ENCODE measurements around the gene NPAS3.

The NPAS3 gene

GRCh38 chr14:33707716-33708115, 769.0 kb downstream of the NPAS3 start:
- TF ChIP-seq REST (IDR thresholded peaks at IDR 0.05; ENCODE audit: insufficient read depth in 1 of 2, low read depth in 2 of 2, low read length in 2 of 2) (no peak), SIN3A (IDR thresholded peaks at IDR 0.05; ENCODE audit: borderline replicate concordance, insufficient read depth, low read length) (no peak), POLR2AphosphoS5 (IDR thresholded peaks at IDR 0.05; ENCODE audit: low read depth, low read length) (no peak), FOXP2 (optimal IDR thresholded peaks at IDR 0.05; ENCODE audit: borderline replicate concordance, extremely low read depth, extremely low read length, insufficient read depth) (no peak), TAF1 (IDR thresholded peaks at IDR 0.05; ENCODE audit: borderline replicate concordance, insufficient read depth, low read length) (no peak)

GRCh38 chr14:33709283-33709682, 770.6 kb downstream of the NPAS3 start:
- TF ChIP-seq SIN3A (IDR thresholded peaks at IDR 0.05; ENCODE audit: borderline replicate concordance, insufficient read depth, low read length) = no peak
- no peak for TF ChIP-seq REST (IDR thresholded peaks at IDR 0.05; ENCODE audit: insufficient read depth in 1 of 2, low read depth in 2 of 2, low read length in 2 of 2)
- TF ChIP-seq FOXP2 (optimal IDR thresholded peaks at IDR 0.05; ENCODE audit: borderline replicate concordance, extremely low read depth, extremely low read length, insufficient read depth) = no peak
- TF ChIP-seq POLR2AphosphoS5 (IDR thresholded peaks at IDR 0.05; ENCODE audit: low read depth, low read length) = no peak
- no peak for TF ChIP-seq TAF1 (IDR thresholded peaks at IDR 0.05; ENCODE audit: borderline replicate concordance, insufficient read depth, low read length)

- TF ChIP-seq REST (IDR thresholded peaks at IDR 0.05; ENCODE audit: insufficient read depth in 1 of 2, low read depth in 2 of 2, low read length in 2 of 2) (no peak), TAF1 (IDR thresholded peaks at IDR 0.05; ENCODE audit: borderline replicate concordance, insufficient read depth, low read length) (no peak), SIN3A (IDR thresholded peaks at IDR 0.05; ENCODE audit: borderline replicate concordance, insufficient read depth, low read length) (no peak), POLR2AphosphoS5 (IDR thresholded peaks at IDR 0.05; ENCODE audit: low read depth, low read length) (no peak), FOXP2 (optimal IDR thresholded peaks at IDR 0.05; ENCODE audit: borderline replicate concordance, extremely low read depth, extremely low read length, insufficient read depth) (no peak)
Measured at GRCh38 chr14:33709711-33710110, 771.0 kb downstream of the NPAS3 start.

GRCh38 chr14:33710273-33710672, 771.6 kb downstream of the NPAS3 start:
- TF ChIP-seq REST (IDR thresholded peaks at IDR 0.05; ENCODE audit: insufficient read depth in 1 of 2, low read depth in 2 of 2, low read length in 2 of 2) = no peak
- no peak for TF ChIP-seq SIN3A (IDR thresholded peaks at IDR 0.05; ENCODE audit: borderline replicate concordance, insufficient read depth, low read length)
- TF ChIP-seq POLR2AphosphoS5 (IDR thresholded peaks at IDR 0.05; ENCODE audit: low read depth, low read length) = no peak

GRCh38 chr14:33711194-33711593, 772.5 kb downstream of the NPAS3 start:
- no peak for TF ChIP-seq FOXP2 (optimal IDR thresholded peaks at IDR 0.05; ENCODE audit: borderline replicate concordance, extremely low read depth, extremely low read length, insufficient read depth)
- no peak for TF ChIP-seq SIN3A (IDR thresholded peaks at IDR 0.05; ENCODE audit: borderline replicate concordance, insufficient read depth, low read length)
- no peak for TF ChIP-seq TAF1 (IDR thresholded peaks at IDR 0.05; ENCODE audit: borderline replicate concordance, insufficient read depth, low read length)
- no peak for TF ChIP-seq REST (IDR thresholded peaks at IDR 0.05; ENCODE audit: insufficient read depth in 1 of 2, low read depth in 2 of 2, low read length in 2 of 2)
- no peak for TF ChIP-seq POLR2AphosphoS5 (IDR thresholded peaks at IDR 0.05; ENCODE audit: low read depth, low read length)

Measured in PFSK-1 (cell line).